BE2C (cell line): ENCODE measurements around the gene FADS6.

Experiments used
- DNase-seq: peaks from one replicate; pipeline ENCODE4 v3.0.0-alpha.2; 2020
- H3K27me3 ChIP-seq: fragments of 250-450 bp; sonication (Bioruptor Pico); 2 replicates; pipeline ENCODE4 v1.5.1; 2020; ENCODE audit warnings: mild to moderate bottlenecking
- H3K36me3 ChIP-seq: fragments of 250-450 bp; sonication (Bioruptor Pico); 2 replicates; pipeline ENCODE4 v1.5.1; 2020; ENCODE audit warnings: mild to moderate bottlenecking
- H3K4me1 ChIP-seq: fragments of 250-450 bp; sonication (Bioruptor Pico); 2 replicates; pipeline ENCODE4 v1.5.1; 2020
- H3K4me3 ChIP-seq: 2 replicates; pipeline ENCODE4 v1.5.1; 2011; ENCODE audit warnings: low read depth, low read length
- H3K9me3 ChIP-seq: fragments of 250-450 bp; sonication (Bioruptor Pico); 2 replicates; pipeline ENCODE4 v1.5.1; 2020
- TF ChIP-seq, protein P1 (sequence below): IDR thresholded peaks from 2 replicates; pipeline ENCODE4 v1.5.1; 2012; ENCODE audit warnings: mild to moderate bottlenecking, low read depth, low read length

FADS6 gene

DNA sequence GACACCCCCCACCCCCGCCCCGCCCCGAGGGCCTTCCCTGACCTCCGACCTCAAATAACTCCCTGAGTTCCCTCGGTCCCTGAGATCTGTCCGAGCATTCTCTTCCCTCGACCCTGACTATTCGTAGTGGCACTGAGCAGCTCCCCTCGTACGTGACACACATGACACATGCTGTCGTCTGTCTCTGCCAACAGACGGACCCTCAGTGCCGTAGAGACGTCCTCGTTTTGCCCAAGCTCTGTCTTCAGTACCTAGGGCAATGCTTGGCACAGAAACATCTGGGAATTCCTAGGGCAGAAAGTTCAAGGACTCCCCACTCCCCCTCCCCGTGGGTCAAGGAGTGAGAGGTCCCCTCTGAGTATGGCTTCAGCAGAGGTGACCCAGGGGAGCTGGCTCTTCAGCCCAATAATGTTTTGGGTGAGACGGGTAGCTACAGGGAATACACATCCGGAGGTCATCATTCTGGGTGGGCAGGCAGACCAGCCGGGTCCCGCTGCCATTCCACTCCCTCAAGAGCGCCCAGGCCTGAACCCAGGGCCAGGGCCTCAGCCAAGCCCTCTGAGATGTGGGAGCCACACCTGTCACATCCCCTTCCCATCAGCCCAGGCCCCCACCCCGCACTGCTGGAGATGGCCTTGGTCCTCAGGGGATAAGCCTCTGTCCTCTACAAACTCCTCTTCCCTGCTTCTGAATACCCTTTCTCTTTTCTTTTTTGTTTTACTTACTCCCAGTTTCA lies 671 bp upstream of the FADS6 start:
- TF ChIP-seq, protein P1, sequence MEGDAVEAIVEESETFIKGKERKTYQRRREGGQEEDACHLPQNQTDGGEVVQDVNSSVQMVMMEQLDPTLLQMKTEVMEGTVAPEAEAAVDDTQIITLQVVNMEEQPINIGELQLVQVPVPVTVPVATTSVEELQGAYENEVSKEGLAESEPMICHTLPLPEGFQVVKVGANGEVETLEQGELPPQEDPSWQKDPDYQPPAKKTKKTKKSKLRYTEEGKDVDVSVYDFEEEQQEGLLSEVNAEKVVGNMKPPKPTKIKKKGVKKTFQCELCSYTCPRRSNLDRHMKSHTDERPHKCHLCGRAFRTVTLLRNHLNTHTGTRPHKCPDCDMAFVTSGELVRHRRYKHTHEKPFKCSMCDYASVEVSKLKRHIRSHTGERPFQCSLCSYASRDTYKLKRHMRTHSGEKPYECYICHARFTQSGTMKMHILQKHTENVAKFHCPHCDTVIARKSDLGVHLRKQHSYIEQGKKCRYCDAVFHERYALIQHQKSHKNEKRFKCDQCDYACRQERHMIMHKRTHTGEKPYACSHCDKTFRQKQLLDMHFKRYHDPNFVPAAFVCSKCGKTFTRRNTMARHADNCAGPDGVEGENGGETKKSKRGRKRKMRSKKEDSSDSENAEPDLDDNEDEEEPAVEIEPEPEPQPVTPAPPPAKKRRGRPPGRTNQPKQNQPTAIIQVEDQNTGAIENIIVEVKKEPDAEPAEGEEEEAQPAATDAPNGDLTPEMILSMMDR: no peak
- H3K36me3 ChIP-seq: no peaks in the 10 kb centered on the region
- no peak for DNase-seq
- no peaks in the 10 kb centered on the region for H3K9me3 ChIP-seq
- H3K27me3 ChIP-seq: peaks cover 49% of the 10 kb centered on the region
- no peaks in the 10 kb centered on the region for H3K4me1 ChIP-seq
- no peak overlapping the region for H3K4me3 ChIP-seq

- H3K36me3 ChIP-seq: no peaks in the 10 kb centered on the region
- peaks cover 53% of the 10 kb centered on the region for H3K27me3 ChIP-seq
- TF ChIP-seq, protein P1: peak; percentile 21; the same call in 1 of the 2 replicates
- no peaks in the 10 kb centered on the region for H3K4me1 ChIP-seq
- no peak for DNase-seq
- H3K9me3 ChIP-seq: no peaks in the 10 kb centered on the region
- H3K4me3 ChIP-seq: no peak overlapping the region
Measured at GRCh38 chr17:74892013-74892841, 1.2 kb downstream of the FADS6 start.

DNA sequence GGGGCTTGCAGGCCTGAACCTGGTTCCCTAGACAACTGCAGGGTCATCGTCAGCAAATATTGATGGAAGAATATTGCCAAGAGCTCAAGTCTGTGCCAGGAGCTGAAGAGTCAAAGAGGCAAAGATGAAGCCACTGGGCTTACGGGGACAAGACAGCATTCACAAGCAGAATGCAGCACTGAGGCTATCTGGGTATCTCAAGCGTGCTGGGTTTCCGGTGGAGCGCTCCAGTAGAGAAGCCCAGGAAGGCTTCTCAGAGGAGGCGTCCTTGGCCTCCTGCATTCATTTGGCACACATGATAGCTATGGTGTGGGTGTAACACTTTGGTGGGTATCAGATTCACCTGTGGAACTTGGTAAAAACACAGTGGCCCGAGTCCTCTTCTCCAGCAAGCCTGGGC lies 2.9 kb downstream of the FADS6 start:
- Histone ChIP-seq H3K4me3 (no peak overlapping the region), H3K9me3 (no peaks in the 10 kb centered on the region), H3K4me1 (no peaks in the 10 kb centered on the region), H3K27me3 (peaks cover 38% of the 10 kb centered on the region), H3K36me3 (no peaks in the 10 kb centered on the region)
- DNase-seq: no peak
- TF ChIP-seq, protein P1: no peak

DNA sequence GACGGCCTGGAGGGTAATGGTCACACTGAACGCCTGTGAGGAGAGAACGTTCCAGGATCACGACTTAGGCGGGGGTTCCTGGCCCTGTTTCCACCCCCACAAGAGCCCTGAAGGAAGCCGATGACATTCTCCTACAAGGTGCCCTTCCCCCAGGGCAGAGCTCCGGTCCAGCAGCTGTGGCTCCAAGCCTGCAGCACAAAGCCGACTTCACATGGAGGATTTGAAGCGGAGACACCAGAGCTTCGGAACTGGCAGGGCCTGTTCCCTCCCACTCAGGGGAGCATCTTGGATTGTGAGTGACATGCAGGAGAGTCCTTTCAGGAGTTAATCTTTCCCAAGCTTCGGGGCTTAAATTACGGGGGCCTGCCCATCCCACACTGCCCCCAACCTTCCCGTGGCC lies 5.0 kb downstream of the FADS6 start:
- no peak for DNase-seq
- Histone ChIP-seq H3K9me3 (no peaks in the 10 kb centered on the region), H3K4me1 (no peaks in the 10 kb centered on the region), H3K27me3 (peaks cover 20% of the 10 kb centered on the region), H3K36me3 (no peaks in the 10 kb centered on the region), H3K4me3 (no peak overlapping the region)
- TF ChIP-seq, protein P1: no peak

DNA sequence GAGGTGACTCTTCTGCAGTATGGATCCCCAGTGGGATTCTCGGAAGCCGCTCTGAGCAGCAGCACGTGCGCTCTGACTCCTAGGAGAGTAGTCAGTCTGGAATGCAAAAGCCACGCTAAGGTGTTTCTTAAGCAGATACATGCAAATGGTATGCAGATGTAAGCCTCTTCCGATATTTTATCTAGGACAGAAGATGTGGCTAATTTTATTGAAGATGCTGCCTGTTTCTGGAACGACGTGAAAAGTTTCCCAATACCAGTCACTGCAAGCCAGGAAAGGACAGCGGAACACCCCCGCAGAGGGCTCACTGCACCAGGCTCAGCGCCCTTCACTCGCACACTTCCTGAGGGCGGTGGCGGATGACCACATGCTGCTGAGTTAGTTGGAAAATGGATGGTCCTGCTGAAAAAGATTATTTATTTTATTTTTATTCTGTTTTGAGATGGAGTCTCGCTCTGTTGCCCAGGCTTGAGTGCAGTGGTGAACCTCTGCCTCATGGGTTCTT lies 10.1 kb downstream of the FADS6 start:
- no peak for DNase-seq
- TF ChIP-seq, protein P1: no peak
- Histone ChIP-seq H3K4me3 (no peak overlapping the region), H3K9me3 (no peaks in the 10 kb centered on the region), H3K36me3 (no peaks in the 10 kb centered on the region), H3K4me1 (no peaks in the 10 kb centered on the region), H3K27me3 (no peaks in the 10 kb centered on the region; the same call in none of the 2 replicates)
